Mononuclear cell (primary cell): ENCODE measurements around the gene SP3. TPM values are rescaled to one million over a fixed set of nuclear protein-coding genes. Genes with fewer than 3 reads are reported as not detected.

Experiments
- H3K27me3 ChIP-seq: 2 replicates; pipeline ENCODE4 v1.6.0; 2011; ENCODE audit warnings: low read length, control low read depth; ENCODE audit not compliant: insufficient read depth
- H3K4me1 ChIP-seq: 2 replicates; pipeline ENCODE4 v1.5.1; 2011; ENCODE audit warnings: mild to moderate bottlenecking, low read length, control low read depth; ENCODE audit not compliant: insufficient read depth
- H3K4me3 ChIP-seq: 2 replicates; pipeline ENCODE4 v1.5.1; 2011; ENCODE audit warnings: mild to moderate bottlenecking, low read length, moderate library complexity
- H3K9me3 ChIP-seq: 2 replicates; pipeline ENCODE4 v1.5.1; 2011; ENCODE audit warnings: low read depth, mild to moderate bottlenecking, control low read depth, low read length
- total RNA-seq: library from RNA; depleted of rRNA; stranded (reverse); fragments of >200 nt; gene quantifications from one replicate; pipeline ENCODE4 v1.2.3, GENCODE V29; 2012

Gene SP3
- total RNA-seq, 1 donor = 381 TPM

DNA sequence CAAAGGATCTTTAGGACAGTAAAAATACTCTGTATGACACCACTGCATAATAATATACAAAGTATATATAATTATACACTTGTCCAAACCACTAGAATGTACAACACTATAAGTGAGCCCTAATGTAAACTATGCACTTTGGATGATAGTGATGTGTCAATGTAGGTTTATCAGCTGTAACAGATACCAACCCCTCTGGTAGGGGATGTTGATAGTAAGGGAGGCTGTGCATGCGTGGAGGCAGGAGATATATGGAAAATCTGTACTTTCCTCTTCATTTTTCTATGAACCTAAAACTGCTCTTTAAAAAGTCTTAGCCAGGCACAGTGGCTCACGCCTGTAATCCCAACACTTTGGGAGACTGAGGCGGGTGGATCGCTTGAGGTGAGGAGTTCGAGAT is 37.5 kb upstream of the SP3 start:
- H3K4me3 ChIP-seq = no peak overlapping the region
- H3K4me1 ChIP-seq = peaks cover 30% of the 10 kb centered on the region
- H3K27me3 ChIP-seq = no peaks in the 10 kb centered on the region
- no peaks in the 10 kb centered on the region for H3K9me3 ChIP-seq

DNA sequence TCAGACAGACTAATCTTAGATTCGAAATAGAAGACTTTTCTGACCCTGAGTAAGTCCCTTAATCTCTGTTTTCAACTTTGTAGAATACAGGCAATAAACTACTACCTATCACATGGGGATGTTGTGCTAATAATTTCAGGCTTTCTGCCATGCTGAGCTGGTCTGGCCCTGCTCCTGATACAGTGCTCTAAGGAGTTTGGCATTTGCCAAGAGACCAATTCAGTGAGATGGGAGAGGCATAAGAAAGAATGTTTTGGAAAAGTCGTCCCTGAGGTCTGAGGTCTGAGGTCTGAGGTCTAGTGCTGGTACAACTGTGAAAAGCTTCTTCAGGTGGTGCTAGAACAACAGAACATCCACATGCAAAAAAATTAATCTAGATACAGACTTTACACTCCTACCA is 35.9 kb upstream of the SP3 start:
- Histone ChIP-seq H3K9me3 (no peaks in the 10 kb centered on the region), H3K4me1 (peaks cover 40% of the 10 kb centered on the region), H3K27me3 (no peaks in the 10 kb centered on the region), H3K4me3 (no peak overlapping the region)

DNA sequence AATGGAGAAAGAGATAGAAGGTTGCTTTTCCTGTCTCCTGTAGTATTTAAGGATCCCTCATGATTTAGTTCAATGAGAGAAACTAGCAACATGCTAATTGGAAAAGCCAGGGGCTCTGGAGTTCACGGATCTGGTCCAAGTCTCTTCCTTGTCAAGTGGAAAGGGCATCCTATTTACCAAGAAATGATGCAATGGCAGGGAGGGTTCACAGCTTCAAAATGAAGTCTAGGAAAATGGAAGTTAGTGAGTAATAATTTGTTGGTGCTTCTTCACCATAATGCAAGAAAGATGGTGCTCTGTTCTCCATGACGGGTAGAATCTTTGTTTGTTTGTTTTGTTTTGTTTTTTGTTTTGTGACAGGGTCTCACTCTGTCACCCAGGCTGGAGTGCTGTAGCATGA is 34.6 kb upstream of the SP3 start:
- no peaks in the 10 kb centered on the region for H3K27me3 ChIP-seq
- no peaks in the 10 kb centered on the region for H3K9me3 ChIP-seq
- H3K4me3 ChIP-seq = no peak overlapping the region
- peaks cover 40% of the 10 kb centered on the region for H3K4me1 ChIP-seq

DNA sequence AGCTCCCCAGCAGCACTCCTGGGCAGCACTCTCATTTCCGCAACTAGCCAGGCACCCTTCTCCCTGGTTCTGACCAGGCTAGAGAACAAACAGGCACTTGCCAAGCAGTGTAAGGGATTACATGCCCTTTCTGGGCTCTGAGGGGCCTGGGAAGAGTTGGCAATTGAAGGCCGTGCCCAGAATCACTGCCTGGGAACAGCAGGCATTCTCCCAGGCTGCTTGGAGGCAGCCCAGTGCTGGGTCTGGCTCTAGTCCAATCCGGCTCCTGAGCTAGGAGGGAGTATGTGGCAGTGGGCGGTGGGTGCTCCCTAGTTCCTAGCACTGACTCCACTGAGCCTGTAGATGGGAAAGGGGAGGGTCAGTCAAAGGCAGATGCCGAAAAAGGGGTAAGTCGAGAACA is 34.1 kb upstream of the SP3 start:
- H3K27me3 ChIP-seq = no peaks in the 10 kb centered on the region
- no peak overlapping the region for H3K4me3 ChIP-seq
- peaks cover 40% of the 10 kb centered on the region for H3K4me1 ChIP-seq
- no peaks in the 10 kb centered on the region for H3K9me3 ChIP-seq

DNA sequence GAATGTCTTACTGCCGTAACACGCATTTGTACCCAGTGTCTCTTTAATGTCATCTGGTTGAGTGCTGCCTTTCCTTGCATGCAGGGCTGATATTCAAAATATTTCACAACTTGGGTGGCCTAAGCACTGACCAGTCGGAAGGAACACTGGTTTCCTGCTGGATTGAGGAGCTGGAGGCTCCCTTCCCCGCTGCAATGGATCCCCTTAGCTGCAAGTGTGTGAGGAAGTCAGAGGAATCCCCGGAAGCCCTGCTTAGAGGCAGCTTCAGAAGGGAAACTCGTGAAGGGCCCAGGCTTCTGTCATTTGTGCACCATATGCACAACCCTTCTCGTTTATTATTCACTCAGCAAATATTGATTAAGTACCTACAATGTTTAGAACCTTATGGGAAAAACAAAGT is 33.2 kb upstream of the SP3 start:
- Histone ChIP-seq H3K9me3 (no peaks in the 10 kb centered on the region), H3K4me3 (no peak overlapping the region), H3K4me1 (peaks cover 40% of the 10 kb centered on the region), H3K27me3 (no peaks in the 10 kb centered on the region)

DNA sequence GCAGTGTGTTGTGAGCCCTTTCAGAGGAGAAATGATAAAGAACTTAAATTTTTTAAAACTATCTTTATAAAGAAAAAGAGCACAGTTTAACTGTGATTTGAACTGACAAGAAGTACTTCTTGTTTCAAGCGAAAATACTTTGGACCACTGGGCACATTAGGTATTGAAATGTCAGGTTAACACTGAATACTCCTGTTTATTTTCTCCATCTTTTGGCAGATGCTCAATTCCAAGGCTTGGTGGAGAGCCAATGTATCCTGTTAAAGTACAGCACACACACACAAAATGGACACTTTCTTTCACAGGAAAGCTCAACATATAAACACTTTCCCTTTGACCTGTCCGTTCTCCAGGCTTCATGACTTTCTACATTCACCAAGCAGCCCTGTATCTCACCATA is 32.6 kb upstream of the SP3 start:
- no peaks in the 10 kb centered on the region for H3K27me3 ChIP-seq
- H3K9me3 ChIP-seq = no peaks in the 10 kb centered on the region
- H3K4me3 ChIP-seq = no peak overlapping the region
- H3K4me1 ChIP-seq = peaks cover 40% of the 10 kb centered on the region

DNA sequence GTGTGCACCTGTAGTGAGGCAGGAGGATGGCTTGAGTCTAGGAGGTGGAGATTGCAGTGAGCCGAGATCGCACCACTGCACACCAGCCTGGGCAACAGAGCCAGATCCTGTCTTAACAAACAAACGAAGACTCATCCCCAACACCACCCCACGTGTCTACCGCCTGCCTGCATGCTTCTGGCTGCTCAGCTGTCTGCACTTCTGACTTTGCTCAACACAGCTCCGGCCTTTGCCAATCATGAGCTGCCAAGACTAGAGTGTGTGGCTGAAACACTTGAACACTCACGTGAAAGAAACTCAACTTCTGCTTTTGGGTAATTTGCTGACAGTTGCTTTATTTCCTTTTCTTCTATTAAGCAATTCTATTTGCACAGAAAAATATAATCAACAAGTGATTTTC is 32.1 kb upstream of the SP3 start:
- Histone ChIP-seq H3K4me3 (no peak overlapping the region), H3K4me1 (peaks cover 40% of the 10 kb centered on the region), H3K9me3 (no peaks in the 10 kb centered on the region), H3K27me3 (no peaks in the 10 kb centered on the region)

DNA sequence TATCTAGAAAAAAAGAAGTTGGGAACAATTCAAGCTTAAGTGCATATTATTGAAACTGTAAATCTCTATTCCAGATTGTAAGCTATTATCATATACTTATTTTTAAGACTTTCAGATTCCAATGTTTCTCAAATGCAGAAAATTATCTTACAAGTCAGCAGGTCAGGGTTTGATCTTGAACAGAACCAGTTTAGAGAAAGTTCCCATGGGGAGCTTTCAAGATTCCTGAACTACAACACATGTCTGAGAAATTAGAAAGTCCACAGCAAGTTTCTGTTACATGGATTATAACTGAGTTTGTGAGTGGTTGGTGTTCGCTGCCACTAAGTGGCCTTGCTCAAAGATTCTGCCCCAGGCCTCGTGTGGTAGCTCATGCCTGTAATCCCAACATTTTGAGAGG is 31.6 kb upstream of the SP3 start:
- Histone ChIP-seq H3K4me3 (no peak overlapping the region), H3K9me3 (no peaks in the 10 kb centered on the region), H3K4me1 (peaks cover 44% of the 10 kb centered on the region), H3K27me3 (no peaks in the 10 kb centered on the region)

DNA sequence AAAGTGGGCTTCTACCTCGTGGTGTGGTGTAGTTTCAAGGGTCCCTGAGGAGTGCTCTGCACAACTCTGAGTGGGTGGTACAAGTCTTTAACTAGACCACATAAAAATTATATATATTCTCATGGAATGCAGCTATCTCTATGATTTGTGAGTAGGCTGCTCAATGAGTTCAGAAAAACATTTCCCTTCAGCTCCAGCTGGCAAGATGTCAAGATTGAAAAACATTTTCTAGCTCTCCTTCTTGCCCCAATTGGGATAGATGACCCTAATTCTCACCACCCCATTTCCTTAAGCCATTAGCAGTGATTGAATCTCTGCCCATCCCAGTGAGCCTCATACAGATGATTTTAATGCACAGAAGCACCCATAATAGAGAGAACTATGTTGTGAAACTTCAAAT is 28.3 kb upstream of the SP3 start:
- H3K4me1 ChIP-seq = peaks cover 37% of the 10 kb centered on the region

DNA sequence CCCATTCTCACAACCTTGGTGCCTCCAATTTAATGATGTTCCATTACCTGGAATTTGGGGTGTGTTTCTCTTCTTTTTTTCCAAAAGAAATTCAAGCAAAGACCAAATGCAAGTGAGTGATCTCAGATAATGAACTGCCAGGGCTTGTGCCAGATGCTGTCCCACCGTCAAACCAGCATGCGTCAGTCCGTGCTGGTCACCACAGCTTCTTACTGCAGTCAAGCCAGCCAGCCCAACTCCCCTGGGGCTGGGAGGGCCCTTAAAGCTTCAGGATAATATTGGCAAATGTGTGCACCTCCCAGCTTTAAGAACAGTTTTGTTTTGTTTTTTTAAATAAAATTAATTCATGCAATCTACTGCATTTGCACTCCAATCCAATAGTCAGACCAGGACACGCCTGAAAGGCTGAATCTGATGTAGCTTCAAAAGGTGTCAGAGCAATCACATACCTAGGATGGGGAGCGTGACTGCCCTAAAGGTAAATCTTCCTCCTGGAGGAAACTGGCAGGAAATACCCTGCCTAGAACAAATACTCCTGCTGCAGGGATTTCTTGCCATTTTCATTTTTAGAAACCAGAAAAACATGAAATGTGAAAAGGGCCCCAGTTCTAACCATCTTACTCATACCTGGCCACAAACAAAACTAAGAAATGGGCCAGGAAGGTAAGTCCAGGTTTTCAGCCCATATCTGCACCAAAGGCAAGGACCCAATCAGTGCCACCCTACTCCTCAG is 26.8 kb upstream of the SP3 start:
- Histone ChIP-seq H3K27me3 (no peaks in the 10 kb centered on the region), H3K4me3 (no peak overlapping the region), H3K9me3 (no peaks in the 10 kb centered on the region), H3K4me1 (peaks cover 26% of the 10 kb centered on the region)

More for the DNA sequence above, 28.3 kb upstream of the SP3 start:
- no peak overlapping the region for H3K4me3 ChIP-seq
- no peaks in the 10 kb centered on the region for H3K27me3 ChIP-seq
- H3K9me3 ChIP-seq = no peaks in the 10 kb centered on the region

DNA sequence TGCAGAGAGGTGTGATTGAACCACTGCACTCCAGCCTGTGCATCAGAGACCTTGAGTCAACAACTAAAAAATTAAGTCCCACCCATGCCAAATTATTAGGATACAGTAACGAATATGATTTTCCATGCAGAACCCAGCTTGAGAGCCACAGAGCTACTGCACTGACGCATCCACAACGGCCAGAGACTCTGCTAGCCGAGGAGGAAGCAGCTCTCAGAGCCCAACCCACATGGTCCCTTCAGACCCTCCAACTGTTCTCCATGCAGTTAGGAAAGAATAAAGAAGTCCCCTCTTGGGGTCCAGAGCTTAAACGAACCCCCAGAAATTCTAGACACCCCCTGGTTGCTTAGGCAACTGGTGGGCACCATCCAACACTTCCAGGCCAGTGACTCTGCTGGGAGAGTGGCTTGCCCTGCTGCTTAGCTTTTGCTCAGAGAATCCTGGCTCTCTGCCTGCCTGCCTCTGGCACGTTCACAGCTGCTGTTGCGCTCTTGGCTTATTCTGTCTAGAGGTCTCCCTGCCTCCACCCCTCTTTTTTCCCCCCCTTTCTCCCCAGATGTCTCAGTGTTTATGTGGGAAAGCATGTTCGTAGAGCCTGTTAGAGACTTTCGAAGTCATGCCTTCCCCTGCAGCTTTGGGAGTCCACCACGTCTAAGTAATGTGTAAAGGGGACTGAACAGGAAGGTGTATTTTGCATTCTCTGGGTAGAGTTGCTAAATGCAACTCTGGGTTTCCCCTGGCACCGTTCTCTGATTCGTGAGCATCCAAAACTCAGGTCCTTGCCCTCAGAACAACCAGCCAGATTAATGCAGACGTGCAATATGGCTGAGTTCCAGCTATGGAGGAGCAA is 26.0 kb upstream of the SP3 start:
- H3K27me3 ChIP-seq = no peaks in the 10 kb centered on the region
- H3K9me3 ChIP-seq = no peaks in the 10 kb centered on the region
- H3K4me1 ChIP-seq = peaks cover 26% of the 10 kb centered on the region
- no peak overlapping the region for H3K4me3 ChIP-seq

DNA sequence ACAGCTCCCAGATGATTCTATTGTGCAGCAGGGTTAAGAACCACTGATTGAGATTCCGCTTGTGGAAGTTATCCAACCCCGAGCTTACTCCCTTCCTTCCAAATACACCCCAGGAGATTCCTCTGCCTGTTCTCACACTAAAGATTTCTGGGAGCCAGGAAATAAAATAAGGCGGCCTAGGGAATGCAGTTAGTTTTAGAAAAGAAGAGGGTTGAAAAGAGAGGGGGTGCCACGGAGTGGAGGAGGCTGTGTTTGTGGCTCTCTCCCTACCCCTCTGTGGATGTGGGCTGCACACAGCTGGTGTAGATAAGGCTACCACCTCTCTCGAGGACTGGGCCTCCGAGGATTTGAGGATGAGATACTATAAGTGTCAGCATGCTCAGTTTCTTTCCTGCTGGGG is 25.1 kb upstream of the SP3 start:
- H3K4me1 ChIP-seq = peaks cover 28% of the 10 kb centered on the region
- no peaks in the 10 kb centered on the region for H3K27me3 ChIP-seq
- no peak overlapping the region for H3K4me3 ChIP-seq
- H3K9me3 ChIP-seq = no peaks in the 10 kb centered on the region

DNA sequence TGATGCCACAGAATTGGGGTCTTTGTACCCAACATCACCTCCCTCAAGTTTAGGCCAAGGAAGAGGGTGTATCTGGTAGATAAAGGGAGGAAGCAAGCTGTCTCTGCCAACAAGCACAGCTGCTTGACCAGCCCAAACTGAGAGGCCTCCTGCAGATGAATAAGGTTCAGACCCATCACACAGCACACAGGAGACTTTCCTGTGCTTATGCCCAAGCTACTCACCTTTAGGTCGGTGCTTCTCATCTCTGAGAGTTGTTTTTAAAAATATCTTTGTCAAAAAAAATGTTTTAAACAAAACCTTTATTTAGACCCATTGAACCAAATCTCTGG is 24.7 kb upstream of the SP3 start:
- peaks cover 28% of the 10 kb centered on the region for H3K4me1 ChIP-seq
- no peaks in the 10 kb centered on the region for H3K9me3 ChIP-seq
- H3K4me3 ChIP-seq = no peak overlapping the region
- H3K27me3 ChIP-seq = no peaks in the 10 kb centered on the region

DNA sequence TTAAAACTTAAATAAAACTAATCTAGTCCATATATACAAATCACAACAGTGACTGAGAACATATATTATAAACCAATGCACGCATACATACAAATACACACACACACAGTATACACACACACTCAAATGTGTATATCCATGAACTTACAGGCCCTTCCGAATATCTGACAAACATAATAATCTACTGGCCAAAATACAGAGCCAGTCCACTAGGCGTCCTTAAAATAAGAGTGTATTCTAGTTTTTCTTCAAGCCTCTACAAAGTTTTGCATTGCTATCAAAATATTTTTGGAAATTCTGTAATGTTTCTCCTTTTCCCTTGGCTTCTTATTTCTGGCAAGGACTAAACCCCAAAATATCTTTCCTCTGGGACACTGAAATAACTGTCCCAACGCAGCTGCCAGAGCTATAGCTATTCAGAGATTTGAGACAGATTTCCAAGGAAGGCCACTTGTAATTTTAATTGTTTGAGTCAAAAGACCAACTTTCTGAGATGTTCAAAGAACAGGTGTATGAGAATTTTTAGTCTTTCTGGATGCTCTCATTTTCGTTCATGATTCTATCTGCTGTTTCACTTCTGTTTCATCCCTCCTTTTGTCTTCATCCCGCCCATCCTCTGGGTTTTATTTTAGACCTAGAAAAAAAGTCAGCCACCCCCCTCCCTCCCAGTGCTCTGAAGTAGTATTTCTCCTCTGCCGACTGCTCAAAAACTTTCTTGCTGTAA is 24.1 kb upstream of the SP3 start:
- Histone ChIP-seq H3K4me3 (no peak overlapping the region), H3K27me3 (no peaks in the 10 kb centered on the region), H3K4me1 (peaks cover 28% of the 10 kb centered on the region), H3K9me3 (no peaks in the 10 kb centered on the region)

DNA sequence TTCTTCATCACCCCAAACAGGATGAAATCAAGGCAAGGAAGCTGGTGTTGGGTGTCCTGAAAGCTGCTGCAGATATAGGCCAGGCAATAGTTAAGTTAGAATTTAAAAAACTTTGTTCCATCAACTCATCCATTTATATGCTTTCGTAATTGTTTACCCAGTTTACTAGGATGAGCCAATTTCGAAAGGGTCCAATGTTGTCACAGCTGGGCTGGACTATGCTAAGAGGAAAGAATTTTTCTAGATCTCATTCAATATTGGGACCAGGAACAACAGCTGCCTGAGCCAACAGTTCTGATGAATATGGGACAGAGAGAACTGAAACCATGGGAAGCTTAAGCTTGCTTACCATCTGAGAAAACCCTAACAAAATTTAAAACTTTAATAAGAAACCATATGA is 21.6 kb upstream of the SP3 start:
- Histone ChIP-seq H3K9me3 (no peaks in the 10 kb centered on the region), H3K4me3 (no peak overlapping the region), H3K4me1 (peaks cover 24% of the 10 kb centered on the region), H3K27me3 (no peaks in the 10 kb centered on the region)
